ENCODE data around the gene ZFP64. TPM values are rescaled to one million over a fixed set of nuclear protein-coding genes. Genes with fewer than 3 reads are reported as not detected.
"Not testable (repeated sequence)": the region's sequence is repeated elsewhere in the genome, so short reads cannot be mapped to it uniquely, and the experiment has no call there.

ZFP64 gene
- total RNA-seq, 1 donor from 2014 or later, result 39.1 TPM

- no peak for TF ChIP-seq CTCF (IDR thresholded peaks at IDR 0.05; ENCODE audit: partially characterized antibody, unreplicated experiment)
- no peaks in the 10 kb centered on the region for H3K36me3 Mint-ChIP-seq (ENCODE audit: unreplicated experiment)
- peaks cover 2% of the 10 kb centered on the region for H3K27me3 Mint-ChIP-seq (ENCODE audit: unreplicated experiment)
- H3K27ac Mint-ChIP-seq (ENCODE audit: unreplicated experiment), result no peak overlapping the region
- DNase-seq, result no peak
- peaks cover 2% of the 10 kb centered on the region for H3K9me3 Mint-ChIP-seq (ENCODE audit: unreplicated experiment)
- peaks cover 6% of the 10 kb centered on the region for H3K4me1 Mint-ChIP-seq (ENCODE audit: low read depth, unreplicated experiment)
- no peak overlapping the region for H3K4me3 Mint-ChIP-seq (ENCODE audit: unreplicated experiment)
These were observed 42.9 kb upstream of the ZFP64 start for GRCh38 chr20:52234302-52235045.

- H3K27me3 Mint-ChIP-seq (ENCODE audit: unreplicated experiment), result peaks cover 3% of the 10 kb centered on the region
- H3K4me3 Mint-ChIP-seq (ENCODE audit: unreplicated experiment), result no peak overlapping the region
- peaks cover 6% of the 10 kb centered on the region for H3K4me1 Mint-ChIP-seq (ENCODE audit: low read depth, unreplicated experiment)
- no peaks in the 10 kb centered on the region for H3K9me3 Mint-ChIP-seq (ENCODE audit: unreplicated experiment)
- no peak for DNase-seq
- no peak for TF ChIP-seq CTCF (IDR thresholded peaks at IDR 0.05; ENCODE audit: partially characterized antibody, unreplicated experiment)
- no peak overlapping the region for H3K27ac Mint-ChIP-seq (ENCODE audit: unreplicated experiment)
- no peaks in the 10 kb centered on the region for H3K36me3 Mint-ChIP-seq (ENCODE audit: unreplicated experiment)
These were observed 39.7 kb upstream of the ZFP64 start for GRCh38 chr20:52231230-52231746.

- Mint-ChIP-seq H3K27ac (ENCODE audit: unreplicated experiment) (no peak overlapping the region), H3K27me3 (ENCODE audit: unreplicated experiment) (peaks cover 2% of the 10 kb centered on the region), H3K4me1 (ENCODE audit: low read depth, unreplicated experiment) (peaks cover 6% of the 10 kb centered on the region), H3K4me3 (ENCODE audit: unreplicated experiment) (no peak overlapping the region), H3K36me3 (ENCODE audit: unreplicated experiment) (no peaks in the 10 kb centered on the region), H3K9me3 (ENCODE audit: unreplicated experiment) (no peaks in the 10 kb centered on the region)
- TF ChIP-seq CTCF (IDR thresholded peaks at IDR 0.05; ENCODE audit: partially characterized antibody, unreplicated experiment), result no peak
- no peak for DNase-seq
These were observed 38.8 kb upstream of the ZFP64 start for GRCh38 chr20:52230409-52230808.

- H3K9me3 Mint-ChIP-seq (ENCODE audit: unreplicated experiment); H3K27ac Mint-ChIP-seq (ENCODE audit: unreplicated experiment); H3K27me3 Mint-ChIP-seq (ENCODE audit: unreplicated experiment); H3K36me3 Mint-ChIP-seq (ENCODE audit: unreplicated experiment); H3K4me1 Mint-ChIP-seq (ENCODE audit: low read depth, unreplicated experiment); DNase-seq; H3K4me3 Mint-ChIP-seq (ENCODE audit: unreplicated experiment): not testable (repeated sequence)
These were observed 37.8 kb upstream of the ZFP64 start for GRCh38 chr20:52229346-52229745.

- Mint-ChIP-seq H3K9me3 (ENCODE audit: unreplicated experiment) (peaks cover 1% of the 10 kb centered on the region), H3K36me3 (ENCODE audit: unreplicated experiment) (peaks cover 5% of the 10 kb centered on the region), H3K4me1 (ENCODE audit: low read depth, unreplicated experiment) (peaks cover 6% of the 10 kb centered on the region), H3K27me3 (ENCODE audit: unreplicated experiment) (peaks cover 2% of the 10 kb centered on the region), H3K27ac (ENCODE audit: unreplicated experiment) (no peak overlapping the region), H3K4me3 (ENCODE audit: unreplicated experiment) (no peak overlapping the region)
- no peak for TF ChIP-seq CTCF (IDR thresholded peaks at IDR 0.05; ENCODE audit: partially characterized antibody, unreplicated experiment)
- DNase-seq, result no peak
These were observed 34.8 kb upstream of the ZFP64 start for GRCh38 chr20:52226370-52226769.

Measured in glutamatergic neuron (in vitro differentiated cells).